Kidney epithelial cell (primary cell): ENCODE measurements around the gene CXADR. TPM values are rescaled to one million over a fixed set of nuclear protein-coding genes. Genes with fewer than 3 reads are reported as not detected.

ENCODE experiments used
- DNase-seq: peaks from one replicate; pipeline ENCODE4 v3.0.0-alpha.2; 2010; ENCODE audit warnings: low read depth
- H3K27me3 ChIP-seq: 2 replicates; pipeline ENCODE4 v1.6.0; 2011; ENCODE audit warnings: low read length; ENCODE audit not compliant: control insufficient read depth, insufficient read depth
- H3K36me3 ChIP-seq: 2 replicates; pipeline ENCODE4 v1.5.1; 2011; ENCODE audit warnings: low read length; ENCODE audit not compliant: control insufficient read depth, insufficient read depth
- H3K4me3 ChIP-seq: 2 replicates; pipeline ENCODE4 v1.5.1; 2011; ENCODE audit warnings: low read depth, mild to moderate bottlenecking, control low read depth, low read length
- total RNA-seq: library from RNA; depleted of rRNA; stranded (reverse); fragments of >200 nt; gene quantifications from 2 replicates; pipeline ENCODE4 v1.2.3, GENCODE V29; 2015
- TF ChIP-seq, protein P1 (sequence below): IDR thresholded peaks from 2 replicates; pipeline ENCODE4 v1.5.1; 2011; ENCODE audit warnings: mild to moderate bottlenecking, moderate library complexity, low read length, control low read depth, inconsistent platforms; ENCODE audit not compliant: insufficient read depth, poor library complexity, severe bottlenecking

The CXADR gene
- total RNA-seq, result 40.4 and 40.5 TPM in 2 replicates

DNA sequence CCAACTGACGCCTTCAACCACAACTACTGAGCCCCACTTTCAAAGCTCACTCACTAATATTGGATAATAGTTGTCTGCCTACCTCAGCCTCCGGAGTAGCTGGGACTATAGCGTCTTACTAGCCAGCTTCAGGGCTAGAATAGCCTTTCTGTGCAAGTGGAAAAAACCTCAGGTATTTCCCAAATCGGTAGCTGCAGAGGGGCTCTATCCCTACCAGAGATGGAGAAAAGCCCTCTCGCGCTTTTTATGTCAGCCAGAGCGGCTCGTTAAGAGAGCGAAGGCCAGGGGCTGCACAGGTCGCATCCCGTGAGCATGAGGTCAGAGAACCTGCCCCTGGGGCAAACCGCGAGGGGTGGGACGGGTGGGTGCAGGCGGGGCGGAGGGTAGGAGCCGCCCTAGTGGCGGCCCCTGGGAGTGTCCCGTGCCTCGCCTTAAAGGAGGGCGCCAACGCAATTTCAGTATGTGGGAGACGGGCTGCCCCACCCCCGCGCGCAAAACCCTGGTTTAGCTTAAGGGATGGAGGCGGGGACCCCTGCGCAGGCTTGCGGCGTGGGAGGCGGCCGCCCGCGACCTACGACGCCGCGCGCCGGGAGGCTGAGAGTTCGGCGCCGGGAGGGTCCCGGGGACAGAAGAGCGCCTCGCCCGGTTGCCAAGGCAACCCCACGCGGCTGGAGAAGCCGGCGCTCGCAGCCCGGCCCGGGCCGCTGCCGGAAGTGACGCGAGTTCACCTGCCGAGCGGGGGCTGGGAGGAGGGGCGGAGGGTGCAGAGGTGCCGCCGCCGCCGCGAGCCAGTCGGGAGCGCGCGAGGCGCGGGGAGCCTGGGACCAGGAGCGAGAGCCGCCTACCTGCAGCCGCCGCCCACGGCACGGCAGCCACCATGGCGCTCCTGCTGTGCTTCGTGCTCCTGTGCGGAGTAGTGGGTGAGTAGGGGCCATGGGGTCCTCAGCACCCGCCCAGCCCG, at the start of gene CXADR:
Gene CXADR (plus strand): TSS at position 791 of the 961 bp plus-strand sequence. CDS start 87 bp downstream, at position 878.
- Histone ChIP-seq H3K36me3 (no peaks in the 10 kb centered on the region), H3K27me3 (no peaks in the 10 kb centered on the region), H3K4me3 (peak within 1 kb of the TSS; percentile 76)
- TF ChIP-seq, protein P1, sequence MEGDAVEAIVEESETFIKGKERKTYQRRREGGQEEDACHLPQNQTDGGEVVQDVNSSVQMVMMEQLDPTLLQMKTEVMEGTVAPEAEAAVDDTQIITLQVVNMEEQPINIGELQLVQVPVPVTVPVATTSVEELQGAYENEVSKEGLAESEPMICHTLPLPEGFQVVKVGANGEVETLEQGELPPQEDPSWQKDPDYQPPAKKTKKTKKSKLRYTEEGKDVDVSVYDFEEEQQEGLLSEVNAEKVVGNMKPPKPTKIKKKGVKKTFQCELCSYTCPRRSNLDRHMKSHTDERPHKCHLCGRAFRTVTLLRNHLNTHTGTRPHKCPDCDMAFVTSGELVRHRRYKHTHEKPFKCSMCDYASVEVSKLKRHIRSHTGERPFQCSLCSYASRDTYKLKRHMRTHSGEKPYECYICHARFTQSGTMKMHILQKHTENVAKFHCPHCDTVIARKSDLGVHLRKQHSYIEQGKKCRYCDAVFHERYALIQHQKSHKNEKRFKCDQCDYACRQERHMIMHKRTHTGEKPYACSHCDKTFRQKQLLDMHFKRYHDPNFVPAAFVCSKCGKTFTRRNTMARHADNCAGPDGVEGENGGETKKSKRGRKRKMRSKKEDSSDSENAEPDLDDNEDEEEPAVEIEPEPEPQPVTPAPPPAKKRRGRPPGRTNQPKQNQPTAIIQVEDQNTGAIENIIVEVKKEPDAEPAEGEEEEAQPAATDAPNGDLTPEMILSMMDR, result peak; percentile 84
- no peak for DNase-seq

DNA sequence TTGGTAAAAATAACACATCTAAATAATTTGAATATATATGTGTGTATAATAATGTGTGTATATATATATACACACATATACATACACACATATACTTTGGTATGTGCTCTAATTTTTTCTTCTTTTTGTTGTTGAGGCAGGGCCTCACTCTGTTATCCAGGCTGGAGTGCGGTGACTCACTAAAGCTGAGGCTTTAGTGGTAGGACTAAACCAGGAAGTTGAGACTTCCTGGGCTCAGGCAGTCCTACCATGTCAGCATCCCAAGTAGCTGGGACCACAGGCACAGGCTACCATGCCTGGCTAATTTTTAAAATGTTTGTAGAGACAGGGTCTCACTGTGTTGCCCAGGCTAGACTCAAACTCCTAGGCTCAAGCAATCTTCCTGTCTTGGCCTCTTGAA, 46.7 kb upstream of the CXADR start:
- no peaks in the 10 kb centered on the region for H3K36me3 ChIP-seq
- no peak overlapping the region for H3K4me3 ChIP-seq
- TF ChIP-seq, protein P1, result no peak
- DNase-seq, result no peak
- H3K27me3 ChIP-seq, result no peaks in the 10 kb centered on the region

DNA sequence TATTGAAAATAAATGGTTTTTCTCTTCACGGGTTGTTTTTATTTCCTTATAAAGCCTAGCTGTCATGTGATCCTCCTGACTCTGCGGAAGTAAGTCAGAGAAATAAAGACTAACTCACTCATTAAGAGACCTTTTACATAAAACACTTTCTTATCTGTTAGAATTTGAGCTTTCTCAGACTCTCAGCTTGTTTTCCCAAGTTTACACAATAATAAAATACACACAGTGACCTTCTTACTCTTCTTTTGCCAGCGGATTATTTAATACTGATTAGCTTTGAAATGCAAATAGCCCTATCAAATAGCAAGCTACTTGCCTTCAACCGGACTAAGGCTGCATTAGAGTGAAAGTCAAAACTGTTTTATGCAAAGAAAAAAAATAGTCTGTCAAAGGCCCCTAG, 45.5 kb upstream of the CXADR start:
- no peaks in the 10 kb centered on the region for H3K27me3 ChIP-seq
- no peaks in the 10 kb centered on the region for H3K36me3 ChIP-seq
- TF ChIP-seq, protein P1, result no peak
- no peak for DNase-seq
- no peak overlapping the region for H3K4me3 ChIP-seq

DNA sequence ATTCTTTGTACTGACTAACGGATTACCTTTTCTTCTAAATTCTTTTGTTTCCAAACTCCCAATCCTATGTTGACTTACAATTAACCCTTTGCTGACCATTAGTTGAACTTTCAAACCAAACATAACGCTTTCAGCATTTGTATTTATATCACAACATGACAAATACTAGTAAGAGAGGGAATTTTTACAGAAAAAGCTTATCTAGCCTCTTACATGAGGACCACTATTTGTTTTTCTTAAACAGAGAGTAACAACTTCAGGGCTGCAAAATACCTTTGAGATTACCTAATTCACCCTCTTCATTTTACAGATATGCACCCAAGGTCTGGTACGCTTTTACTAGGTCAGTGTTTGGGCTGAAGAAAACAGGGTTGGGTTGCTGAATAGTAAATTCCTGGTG, 45.0 kb upstream of the CXADR start:
- H3K27me3 ChIP-seq, result no peaks in the 10 kb centered on the region
- no peak for DNase-seq
- H3K4me3 ChIP-seq, result no peak overlapping the region
- H3K36me3 ChIP-seq, result no peaks in the 10 kb centered on the region
- TF ChIP-seq, protein P1, result no peak

DNA sequence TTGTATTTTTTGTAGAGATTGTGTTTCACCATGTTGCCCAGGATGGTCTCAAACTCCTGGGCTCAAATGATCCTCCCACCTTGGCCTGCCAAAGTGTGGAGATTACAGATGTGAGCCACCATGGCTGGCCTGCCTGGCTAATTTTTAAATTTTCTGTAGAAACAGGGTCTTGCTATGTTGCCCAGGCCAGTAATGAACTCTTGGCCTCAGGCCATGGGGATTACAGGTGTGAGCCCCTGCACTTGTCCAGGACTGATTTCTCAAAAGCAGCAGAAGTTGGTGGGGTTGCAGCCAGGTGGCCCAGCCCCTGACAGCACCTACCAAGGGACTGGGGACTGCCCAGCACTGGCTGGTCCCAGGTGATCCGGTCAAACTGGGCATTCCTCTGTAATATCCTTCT, 44.1 kb upstream of the CXADR start:
- DNase-seq, result no peak
- TF ChIP-seq, protein P1, result no peak
- H3K4me3 ChIP-seq, result no peak overlapping the region
- H3K27me3 ChIP-seq, result no peaks in the 10 kb centered on the region
- H3K36me3 ChIP-seq, result no peaks in the 10 kb centered on the region

DNA sequence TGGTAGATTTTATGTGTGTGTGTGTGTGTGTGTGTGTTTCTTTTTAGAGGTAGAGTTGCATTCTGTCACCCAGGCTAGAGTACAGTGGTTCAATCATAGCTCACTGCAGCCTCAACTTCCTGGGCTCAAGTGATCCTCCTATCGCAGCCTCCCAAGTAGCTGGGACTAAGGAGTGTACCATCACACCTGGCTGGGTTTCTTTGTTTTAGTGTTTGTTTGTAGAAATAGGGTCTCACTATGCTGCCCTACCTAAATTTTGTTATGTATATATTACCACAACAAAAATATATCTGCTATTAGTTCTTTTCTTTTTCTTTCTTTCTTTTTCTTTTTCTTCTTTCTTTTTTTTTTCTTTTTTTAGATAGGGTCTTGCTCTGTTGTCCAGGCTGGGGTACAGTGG, 43.1 kb upstream of the CXADR start:
- TF ChIP-seq, protein P1, result no peak

More for the DNA sequence above, 43.1 kb upstream of the CXADR start:
- DNase-seq, result no peak
- Histone ChIP-seq H3K36me3 (no peaks in the 10 kb centered on the region), H3K27me3 (no peaks in the 10 kb centered on the region), H3K4me3 (no peak overlapping the region)
